Keratinocyte (primary cell): ENCODE results near the gene PRKCD. TPM values are rescaled to one million over a fixed set of nuclear protein-coding genes. Genes with fewer than 3 reads are reported as not detected.

Experiments
- DNase-seq: peaks from one replicate; pipeline ENCODE4 v3.0.0-alpha.2; 2011; ENCODE audit warnings: low read depth, missing footprints, low spot score
- FAIRE-seq: peaks from 2 replicates; lab custom pipeline; 2011; peaks lifted over from hg19 to GRCh38; lab: Jason Lieb, UNC
- H2AFZ ChIP-seq: 2 replicates; pipeline ENCODE4 v1.6.0; 2012; ENCODE audit warnings: low read length, control low read depth, inconsistent platforms; ENCODE audit not compliant: control insufficient read depth
- H3K27ac ChIP-seq: 2 replicates; pipeline ENCODE4 v1.5.1; 2011; ENCODE audit warnings: low read length; ENCODE audit not compliant: control insufficient read depth, insufficient read depth
- H3K27me3 ChIP-seq: 3 replicates; pipeline ENCODE4 v1.6.0; 2011; ENCODE audit warnings: low read length; ENCODE audit not compliant: control insufficient read depth, insufficient read depth; ENCODE audit errors: extremely low read depth
- H3K36me3 ChIP-seq, 2 experiments: 2 replicates in 1 of 2; 3 replicates in 1 of 2; pipeline ENCODE4 v1.5.1; 2011; ENCODE audit warnings: low read length in 2 of 2, mild to moderate bottlenecking in 1 of 2; ENCODE audit not compliant: control insufficient read depth in 2 of 2, insufficient read depth in 2 of 2; ENCODE audit errors: extremely low read depth in 1 of 2
- H3K4me1 ChIP-seq: 3 replicates; pipeline ENCODE4 v1.5.1; 2011; ENCODE audit warnings: low read length; ENCODE audit not compliant: control insufficient read depth, insufficient read depth; ENCODE audit errors: extremely low read depth
- H3K4me2 ChIP-seq: 3 replicates; pipeline ENCODE4 v1.6.0; 2011; ENCODE audit warnings: low read depth, low read length; ENCODE audit not compliant: control insufficient read depth, insufficient read depth; ENCODE audit errors: extremely low read depth
- H3K4me3 ChIP-seq, 3 experiments: fragments of 200-600 bp in 1 of 3; sonication (generic) in 1 of 3; 2 replicates in 2 of 3; 3 replicates in 1 of 3; pipeline ENCODE4 v1.5.1; 2011 to 2016; ENCODE audit warnings: low read length in 3 of 3, mild to moderate bottlenecking in 3 of 3, control low read depth in 2 of 3, inconsistent platforms in 1 of 3, low read depth in 1 of 3, mixed read lengths in 1 of 3, mixed run types in 1 of 3, moderate library complexity in 1 of 3; ENCODE audit not compliant: control insufficient read depth in 2 of 3, insufficient read depth in 2 of 3; ENCODE audit errors: extremely low read depth in 1 of 3
- H3K79me2 ChIP-seq: 2 replicates; pipeline ENCODE4 v1.6.0; 2012; ENCODE audit warnings: low read length; ENCODE audit not compliant: control insufficient read depth, insufficient read depth
- H3K9ac ChIP-seq: 3 replicates; pipeline ENCODE4 v1.6.0; 2011; ENCODE audit warnings: low read length; ENCODE audit not compliant: control insufficient read depth, insufficient read depth; ENCODE audit errors: extremely low read depth
- H3K9me1 ChIP-seq: 3 replicates; pipeline ENCODE4 v1.6.0; 2011; ENCODE audit warnings: low read length; ENCODE audit not compliant: control insufficient read depth, insufficient read depth; ENCODE audit errors: extremely low read depth
- H3K9me3 ChIP-seq: 2 replicates; pipeline ENCODE4 v1.5.1; 2012; ENCODE audit warnings: low read depth, low read length; ENCODE audit not compliant: control insufficient read depth
- H4K20me1 ChIP-seq: 3 replicates; pipeline ENCODE4 v1.6.0; 2011; ENCODE audit warnings: low read length; ENCODE audit not compliant: control insufficient read depth, insufficient read depth; ENCODE audit errors: extremely low read depth
- EZH2 ChIP-seq: IDR thresholded peaks from one replicate; pipeline ENCODE4 v1.6.1; 2012; ENCODE audit warnings: inconsistent platforms, mild to moderate bottlenecking, low read length, moderate library complexity
- dilution Hi-C: fragments of 300-500 bp; cut with MboI; formaldehyde crosslinking; loops from one replicate; pipeline ENCODE4 v1.7.0; 2020; ENCODE audit warnings: low sequenced_read_pairs; ENCODE audit not compliant: extremely low pct_ligation_motif_present
- polyA plus RNA-seq, 5 experiments: library from polyadenylated mRNA; depleted of rRNA in 3 of 5; stranded (reverse) in 3 of 5; stranded (forward) in 1 of 5; unstranded in 1 of 5; fragments of >200 nt; gene quantifications; 1 replicate in 1 of 5; 2 replicates in 3 of 5; 3 replicates in 1 of 5; pipeline versions ENCODE4 v1.2.1 to v1.2.3, GENCODE V29; 2011 to 2012; ENCODE audit warnings: missing spikeins in 2 of 5, low read depth in 1 of 5, low replicate concordance in 1 of 5
- TF ChIP-seq, protein P1 (sequence below), 3 experiments: IDR thresholded peaks in 1 of 3; conservative IDR thresholded peaks in 1 of 3; optimal IDR thresholded peaks in 1 of 3; 2 replicates in 2 of 3; 3 replicates in 1 of 3; pipeline versions ENCODE3 to v1.5.1; 2011; ENCODE audit warnings: low read length in 3 of 3, mild to moderate bottlenecking in 3 of 3, moderate library complexity in 2 of 3, control low read depth in 1 of 3, inconsistent platforms in 1 of 3; ENCODE audit not compliant: insufficient read depth in 2 of 3; ENCODE audit errors: extremely low read depth in 1 of 3

Gene PRKCD
- polyA plus RNA-seq, 1 donor (not counting 4 experiments of a cell fraction or from before 2014, with no cell fraction given): 25.1 TPM

DNA sequence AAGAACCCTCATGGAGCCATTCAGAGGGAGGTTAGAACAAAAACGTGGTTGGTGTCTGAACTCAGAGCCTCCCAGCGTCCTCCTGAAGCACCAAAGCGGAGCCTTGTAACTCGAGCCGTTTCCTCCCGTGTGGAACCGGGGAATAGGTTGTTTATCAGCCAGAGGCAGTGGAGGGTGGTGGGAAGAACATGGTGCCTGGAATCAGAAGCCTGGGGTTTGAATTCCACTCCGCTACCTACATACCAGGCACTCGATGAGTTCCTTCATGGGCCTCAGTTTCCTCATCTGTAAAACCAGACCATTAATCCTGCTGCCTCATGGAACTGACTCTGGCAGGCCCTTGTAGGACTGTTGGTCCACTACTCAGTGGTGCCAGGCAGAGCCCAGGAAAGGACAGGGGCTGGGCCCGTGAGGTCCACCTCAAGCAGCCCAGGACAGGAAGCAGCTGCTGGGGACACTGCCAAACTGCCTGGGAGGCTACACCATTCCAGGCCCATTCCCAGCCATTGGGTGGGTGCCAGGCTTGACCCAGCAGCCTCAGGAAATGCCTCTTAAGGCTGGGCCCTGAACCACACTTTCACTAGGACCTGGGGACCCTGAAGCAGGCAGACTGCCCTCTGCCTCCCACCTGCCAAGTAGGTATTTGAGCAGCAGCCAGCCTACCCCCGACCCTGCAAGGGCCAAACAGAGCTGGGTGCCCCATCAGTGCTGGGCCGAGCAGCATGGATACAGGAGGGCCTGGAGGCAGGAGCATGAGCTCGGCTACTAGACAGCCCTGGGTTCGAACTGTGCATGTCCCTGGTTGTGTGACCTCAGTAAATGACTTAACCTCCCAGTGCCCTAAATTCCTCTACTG is 33.4 kb downstream of the PRKCD start:
- dilution Hi-C loops: no loop called here
- H3K27ac ChIP-seq: no peak overlapping the region
- no peak overlapping the region for H3K9ac ChIP-seq

DNA sequence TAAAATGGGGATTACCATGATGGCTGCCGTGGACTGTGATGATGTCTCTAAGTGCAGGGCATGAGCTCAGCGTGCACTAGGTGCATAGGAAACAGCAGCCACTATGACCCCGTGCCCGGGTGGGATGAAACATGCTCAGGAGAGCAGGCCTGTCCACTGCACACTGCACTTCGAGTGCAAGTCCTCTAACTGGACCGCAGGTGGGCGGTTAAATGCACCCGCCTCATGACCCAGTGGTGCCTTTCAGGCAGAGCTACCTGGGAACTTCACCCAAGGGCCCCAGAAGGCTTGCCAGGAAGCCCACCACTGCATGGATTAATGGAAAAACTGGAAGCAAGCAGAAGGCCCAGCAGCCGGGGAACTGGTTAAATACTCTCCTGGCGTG is 34.0 kb downstream of the PRKCD start:
- Histone ChIP-seq H3K9ac (no peak overlapping the region), H3K27ac (no peak overlapping the region), H2AFZ (no peak overlapping the region), H3K9me1 (no peaks in the 10 kb centered on the region), H3K4me3 (no peak overlapping the region), H3K36me3 (peaks cover 4 to 8% of the 10 kb centered on the region in 2 experiments), H3K79me2 (no peaks in the 10 kb centered on the region), H3K27me3 (no peaks in the 10 kb centered on the region), H3K4me2 (no peak overlapping the region), H3K9me3 (no peaks in the 10 kb centered on the region), H3K4me1 (peaks cover 10% of the 10 kb centered on the region), H4K20me1 (no peaks in the 10 kb centered on the region)
- TF ChIP-seq, protein P1, sequence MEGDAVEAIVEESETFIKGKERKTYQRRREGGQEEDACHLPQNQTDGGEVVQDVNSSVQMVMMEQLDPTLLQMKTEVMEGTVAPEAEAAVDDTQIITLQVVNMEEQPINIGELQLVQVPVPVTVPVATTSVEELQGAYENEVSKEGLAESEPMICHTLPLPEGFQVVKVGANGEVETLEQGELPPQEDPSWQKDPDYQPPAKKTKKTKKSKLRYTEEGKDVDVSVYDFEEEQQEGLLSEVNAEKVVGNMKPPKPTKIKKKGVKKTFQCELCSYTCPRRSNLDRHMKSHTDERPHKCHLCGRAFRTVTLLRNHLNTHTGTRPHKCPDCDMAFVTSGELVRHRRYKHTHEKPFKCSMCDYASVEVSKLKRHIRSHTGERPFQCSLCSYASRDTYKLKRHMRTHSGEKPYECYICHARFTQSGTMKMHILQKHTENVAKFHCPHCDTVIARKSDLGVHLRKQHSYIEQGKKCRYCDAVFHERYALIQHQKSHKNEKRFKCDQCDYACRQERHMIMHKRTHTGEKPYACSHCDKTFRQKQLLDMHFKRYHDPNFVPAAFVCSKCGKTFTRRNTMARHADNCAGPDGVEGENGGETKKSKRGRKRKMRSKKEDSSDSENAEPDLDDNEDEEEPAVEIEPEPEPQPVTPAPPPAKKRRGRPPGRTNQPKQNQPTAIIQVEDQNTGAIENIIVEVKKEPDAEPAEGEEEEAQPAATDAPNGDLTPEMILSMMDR (optimal IDR thresholded peaks at IDR 0.05 in 1 of 3, IDR thresholded peaks at IDR 0.05 in 1 of 3, conservative IDR thresholded peaks at IDR 0.05 in 1 of 3; ENCODE audit: extremely low read depth in 1 of 3, insufficient read depth in 2 of 3, low read length in 3 of 3): no peak
- no peak for TF ChIP-seq EZH2
- DNase-seq (no peak), FAIRE-seq (no peak)
- dilution Hi-C loops: no loop called here

More for the DNA sequence above, 33.4 kb downstream of the PRKCD start:
- DNase-seq (no peak), FAIRE-seq (no peak)
- no peak for TF ChIP-seq EZH2
- TF ChIP-seq, protein P1 (optimal IDR thresholded peaks at IDR 0.05 in 1 of 3, IDR thresholded peaks at IDR 0.05 in 1 of 3, conservative IDR thresholded peaks at IDR 0.05 in 1 of 3; ENCODE audit: extremely low read depth in 1 of 3, insufficient read depth in 2 of 3, low read length in 3 of 3): no peak
- no peaks in the 10 kb centered on the region for H3K9me3 ChIP-seq
- peaks cover 10% of the 10 kb centered on the region for H3K4me1 ChIP-seq
- no peaks in the 10 kb centered on the region for H4K20me1 ChIP-seq
- no peak overlapping the region for H3K4me3 ChIP-seq
- no peaks in the 10 kb centered on the region for H3K27me3 ChIP-seq
- no peaks in the 10 kb centered on the region for H3K9me1 ChIP-seq
- H3K36me3 ChIP-seq: peaks cover 8 to 10% of the 10 kb centered on the region in 2 experiments
- no peak overlapping the region for H2AFZ ChIP-seq
- H3K4me2 ChIP-seq: no peak overlapping the region
- H3K79me2 ChIP-seq: no peaks in the 10 kb centered on the region
